Ishikawa (cell line): ENCODE measurements around the gene EXOC3.

Experiments
- CEBPB ChIP-seq: IDR thresholded peaks from 2 replicates; pipeline ENCODE4 v1.6.1; 2012
- CREB1 ChIP-seq: IDR thresholded peaks from 2 replicates; pipeline ENCODE4 v1.6.1; 2012; ENCODE audit warnings: low read depth
- EGR1 ChIP-seq: IDR thresholded peaks from 2 replicates; pipeline ENCODE4 v1.6.1; 2012
- EP300 ChIP-seq: IDR thresholded peaks from 2 replicates; pipeline ENCODE4 v1.6.1; 2012; ENCODE audit warnings: borderline replicate concordance
- FOXM1 ChIP-seq: IDR thresholded peaks from 2 replicates; pipeline ENCODE4 v1.6.1; 2012; ENCODE audit warnings: low read depth, borderline replicate concordance
- MAX ChIP-seq: IDR thresholded peaks from 2 replicates; pipeline ENCODE4 v1.6.1; 2012
- NFIC ChIP-seq: IDR thresholded peaks from 2 replicates; pipeline ENCODE4 v1.6.1; 2012
- RAD21 ChIP-seq: IDR thresholded peaks from 2 replicates; pipeline ENCODE4 v1.6.1; 2012; ENCODE audit warnings: low read depth
- REST ChIP-seq: IDR thresholded peaks from 2 replicates; pipeline ENCODE4 v1.6.1; 2012; ENCODE audit warnings: low read depth, mild to moderate bottlenecking
- TAF1 ChIP-seq: IDR thresholded peaks from 2 replicates; pipeline ENCODE4 v1.6.1; 2012; ENCODE audit warnings: low read depth, mild to moderate bottlenecking
- TCF12 ChIP-seq: IDR thresholded peaks from 2 replicates; pipeline ENCODE4 v1.6.1; 2012; ENCODE audit warnings: low read depth
- TEAD4 ChIP-seq: IDR thresholded peaks from 2 replicates; pipeline ENCODE4 v1.6.1; 2012
- USF1 ChIP-seq: IDR thresholded peaks from 2 replicates; pipeline ENCODE4 v1.6.1; 2012
- YY1 ChIP-seq: IDR thresholded peaks from 2 replicates; pipeline ENCODE4 v1.6.1; 2012; ENCODE audit warnings: low read depth
- ZBTB7A ChIP-seq: IDR thresholded peaks from 2 replicates; pipeline ENCODE4 v1.6.1; 2012; ENCODE audit warnings: low read depth

The EXOC3 gene

GRCh38 chr5:490116-491106 lies 47.4 kb downstream of the EXOC3 start:
- TF ChIP-seq CREB1: no peak
- TF ChIP-seq MAX: peak; percentile 82

GRCh38 chr5:491119-491855 lies 48.3 kb downstream of the EXOC3 start:
- TF ChIP-seq EP300 (no peak), ZBTB7A (no peak), USF1 (no peak), CEBPB (no peak), REST (no peak), CREB1 (no peak), YY1 (no peak), NFIC (no peak), MAX (no peak), TAF1 (no peak), TCF12 (no peak), TEAD4 (no peak), EGR1 (no peak), FOXM1 (no peak), RAD21 (no peak)

- no peak for TF ChIP-seq TCF12
- no peak for TF ChIP-seq EGR1
- no peak for TF ChIP-seq EP300
- no peak for TF ChIP-seq ZBTB7A
- TF ChIP-seq NFIC: no peak
- no peak for TF ChIP-seq CREB1
- TF ChIP-seq MAX: no peak
- no peak for TF ChIP-seq CEBPB
- no peak for TF ChIP-seq RAD21
- TF ChIP-seq YY1: no peak
- no peak for TF ChIP-seq TAF1
These were observed 48.8 kb downstream of the EXOC3 start for GRCh38 chr5:491856-492155.

- TF ChIP-seq EGR1: no peak
- no peak for TF ChIP-seq CREB1
- no peak for TF ChIP-seq YY1
- TF ChIP-seq USF1: no peak
- TF ChIP-seq TEAD4: no peak
- no peak for TF ChIP-seq MAX
- no peak for TF ChIP-seq FOXM1
- no peak for TF ChIP-seq CEBPB
- TF ChIP-seq NFIC: no peak
These were observed 49.4 kb downstream of the EXOC3 start for GRCh38 chr5:492314-492893.

GRCh38 chr5:493119-493701 lies 50.2 kb downstream of the EXOC3 start:
- TF ChIP-seq FOXM1: no peak
- TF ChIP-seq EP300: no peak
- TF ChIP-seq NFIC: no peak
- TF ChIP-seq TAF1: no peak
- TF ChIP-seq TCF12: no peak
- no peak for TF ChIP-seq TEAD4

GRCh38 chr5:493758-494157 lies 50.8 kb downstream of the EXOC3 start:
- TF ChIP-seq TAF1 (no peak), REST (no peak), ZBTB7A (no peak), TCF12 (no peak), USF1 (no peak), RAD21 (no peak), FOXM1 (no peak), YY1 (no peak), NFIC (no peak), EGR1 (no peak), CEBPB (no peak)
